ENCODE data around the gene BFSP1. TPM values are rescaled to one million over a fixed set of nuclear protein-coding genes. Genes with fewer than 3 reads are reported as not detected.

The BFSP1 gene
- total RNA-seq, 3 donors from 2014 or later = 0.17 to 1.1 (median 0.70) TPM

- no peaks in the 10 kb centered on the region for H3K9me3 ChIP-seq
- intact Hi-C loops (cut with DNase I, micrococcal nuclease) = no loop called here
- no peak for DNase-seq
- TF ChIP-seq CTCF (IDR thresholded peaks at IDR 0.05) = no peak
- H3K4me1 ChIP-seq (ENCODE audit: low read depth) = peaks cover 25% of the 10 kb centered on the region
- no peak for ATAC-seq
- H3K36me3 ChIP-seq (ENCODE audit: low read depth) = no peaks in the 10 kb centered on the region
- no peak overlapping the region for H3K4me3 ChIP-seq
Measured at GRCh38 chr20:17568045-17568788, 37.0 kb upstream of the BFSP1 start.

GRCh38 chr20:17566345-17566744 is 35.2 kb upstream of the BFSP1 start:
- TF ChIP-seq CTCF (IDR thresholded peaks at IDR 0.05) = no peak
- Histone ChIP-seq H3K36me3 (ENCODE audit: low read depth) (no peaks in the 10 kb centered on the region), H3K9me3 (no peaks in the 10 kb centered on the region), H3K4me1 (ENCODE audit: low read depth) (peaks cover 13% of the 10 kb centered on the region), H3K4me3 (no peak overlapping the region)
- DNase-seq = no peak
- intact Hi-C loops (cut with DNase I, micrococcal nuclease) = no loop called here
- ATAC-seq = no peak

- intact Hi-C loops (cut with DNase I, micrococcal nuclease) = no loop called here
- DNase-seq (no peak), ATAC-seq (peak; percentile 8)
- H3K4me3 ChIP-seq = no peak overlapping the region
- no peaks in the 10 kb centered on the region for H3K9me3 ChIP-seq
- H3K4me1 ChIP-seq (ENCODE audit: low read depth) = peaks cover 13% of the 10 kb centered on the region
- TF ChIP-seq CTCF (IDR thresholded peaks at IDR 0.05) = no peak
- no peaks in the 10 kb centered on the region for H3K36me3 ChIP-seq (ENCODE audit: low read depth)
Measured at GRCh38 chr20:17565169-17565845, 34.1 kb upstream of the BFSP1 start.

GRCh38 chr20:17562804-17563305 is 31.7 kb upstream of the BFSP1 start:
- H3K9me3 ChIP-seq = no peaks in the 10 kb centered on the region
- peaks cover 16% of the 10 kb centered on the region for H3K4me1 ChIP-seq (ENCODE audit: low read depth)
- TF ChIP-seq CTCF (IDR thresholded peaks at IDR 0.05) = no peak
- intact Hi-C loops (cut with DNase I, micrococcal nuclease) = no loop called here
- ATAC-seq (no peak), DNase-seq (no peak)
- no peaks in the 10 kb centered on the region for H3K36me3 ChIP-seq (ENCODE audit: low read depth)
- H3K4me3 ChIP-seq = no peak overlapping the region

- H3K4me1 ChIP-seq (ENCODE audit: low read depth) = peaks cover 29% of the 10 kb centered on the region
- no peak for DNase-seq
- no peaks in the 10 kb centered on the region for H3K9me3 ChIP-seq
- no peak overlapping the region for H3K4me3 ChIP-seq
- no peaks in the 10 kb centered on the region for H3K36me3 ChIP-seq (ENCODE audit: low read depth)
- TF ChIP-seq CTCF (IDR thresholded peaks at IDR 0.05) = no peak
- no peak for ATAC-seq
- intact Hi-C loops (cut with DNase I, micrococcal nuclease) = no loop called here
Measured at GRCh38 chr20:17560344-17561074, 29.3 kb upstream of the BFSP1 start.

Data from mucosa of descending colon (tissue), 3 donors.